CD4-positive, alpha-beta memory T cell (primary cell): Measurements from ENCODE around the gene SPDYE5. TPM values are rescaled to one million over a fixed set of nuclear protein-coding genes. Genes with fewer than 3 reads are reported as not detected.
"Not testable (repeated sequence)": the region's sequence is repeated elsewhere in the genome, so short reads cannot be mapped to it uniquely, and the experiment has no call there.

ENCODE experiments used
- CTCF ChIA-PET: fragments of 350-600 bp; sonication (Branson Sonifier 250); formaldehyde crosslinking; loops from one replicate; lab custom pipeline; 2021; ENCODE audit warnings: inconsistent platforms; ENCODE audit not compliant: partially characterized antibody; lab: Charles Lee
- POLR2A ChIA-PET: fragments of 350-600 bp; sonication (Branson Sonifier 250); formaldehyde crosslinking; loops from one replicate; lab custom pipeline; 2021; ENCODE audit not compliant: partially characterized antibody; lab: Charles Lee
- DNase-seq, 5 donors: peaks; one replicate each; pipeline versions ENCODE4 v3.0.0 to v3.0.0-alpha.2; 2020 to 2022; ENCODE audit warnings: mixed read lengths in 1 of 5
- H3K27ac ChIP-seq: one replicate; pipeline ENCODE4 v1.7.0; 2013; ENCODE audit warnings: low read depth, low read length
- H3K27me3 ChIP-seq: 2 replicates; pipeline ENCODE4 v1.7.0; 2013; ENCODE audit warnings: mild to moderate bottlenecking, low read length, moderate library complexity; ENCODE audit not compliant: insufficient read depth
- H3K36me3 ChIP-seq: 2 replicates; pipeline ENCODE4 v1.7.0; 2013; ENCODE audit warnings: mild to moderate bottlenecking, low read length, moderate library complexity; ENCODE audit not compliant: insufficient read depth
- H3K4me1 ChIP-seq: 2 replicates; pipeline ENCODE4 v1.7.0; 2013; ENCODE audit warnings: mild to moderate bottlenecking, low read length, moderate library complexity; ENCODE audit not compliant: insufficient read depth
- H3K4me3 ChIP-seq, 2 donors: one replicate each; pipeline ENCODE4 v1.7.0; 2013; ENCODE audit warnings: low read length in 2 of 2, mild to moderate bottlenecking in 1 of 2
- H3K9me3 ChIP-seq, 2 donors: one replicate each; pipeline ENCODE4 v1.7.0; 2013; ENCODE audit warnings: low read length in 2 of 2, control low read depth in 1 of 2; ENCODE audit not compliant: control insufficient read depth in 1 of 2
- H3K27ac Mint-ChIP-seq, 7 donors: one replicate each; pipeline ENCODE4 v1.8.0; 2020 to 2021; ENCODE audit warnings: mixed read lengths in 7 of 7, mild to moderate bottlenecking in 6 of 7, inconsistent platforms in 3 of 7, moderate library complexity in 3 of 7
- H3K27me3 Mint-ChIP-seq, 2 donors: one replicate each; pipeline ENCODE4 v1.8.0; 2020 to 2021; ENCODE audit warnings: mixed read lengths in 2 of 2
- H3K36me3 Mint-ChIP-seq, 2 donors: one replicate each; pipeline ENCODE4 v1.8.0; 2020 to 2021; ENCODE audit warnings: mixed read lengths in 2 of 2, inconsistent platforms in 1 of 2, mild to moderate bottlenecking in 1 of 2
- H3K4me1 Mint-ChIP-seq, 4 donors: one replicate each; pipeline ENCODE4 v1.8.0; 2020 to 2021; ENCODE audit warnings: mixed read lengths in 4 of 4, mild to moderate bottlenecking in 1 of 4
- H3K4me3 Mint-ChIP-seq, 8 donors: one replicate each; pipeline ENCODE4 v1.8.0; 2020 to 2021; ENCODE audit warnings: mixed read lengths in 8 of 8, mild to moderate bottlenecking in 7 of 8, moderate library complexity in 6 of 8, inconsistent platforms in 3 of 8
- H3K9me3 Mint-ChIP-seq, 8 donors: one replicate each; pipeline ENCODE4 v1.8.0; 2020 to 2021; ENCODE audit warnings: mixed read lengths in 8 of 8, mild to moderate bottlenecking in 5 of 8, inconsistent platforms in 3 of 8, moderate library complexity in 1 of 8
- intact Hi-C: fragments of 100-400 bp; cut with micrococcal nuclease; formaldehyde crosslinking; loops from one replicate; pipeline ENCODE4 v1.15.1; 2023
- polyA plus RNA-seq, 2 donors: library from polyadenylated mRNA; unstranded; fragments of 300-500 nt; fragmentation: Illumina TruSeq; gene quantifications; one replicate each; pipeline ENCODE4 v1.2.3, GENCODE V29; 2021
- total RNA-seq, 2 experiments: library from RNA; stranded (reverse); gene quantifications; one replicate each; pipeline ENCODE4 v1.2.3, GENCODE V29; 2021

Gene SPDYE5
- total and polyA plus RNA-seq, 4 experiments from 2014 or later, result 0.29 to 0.56 TPM; not detected in 2

DNA sequence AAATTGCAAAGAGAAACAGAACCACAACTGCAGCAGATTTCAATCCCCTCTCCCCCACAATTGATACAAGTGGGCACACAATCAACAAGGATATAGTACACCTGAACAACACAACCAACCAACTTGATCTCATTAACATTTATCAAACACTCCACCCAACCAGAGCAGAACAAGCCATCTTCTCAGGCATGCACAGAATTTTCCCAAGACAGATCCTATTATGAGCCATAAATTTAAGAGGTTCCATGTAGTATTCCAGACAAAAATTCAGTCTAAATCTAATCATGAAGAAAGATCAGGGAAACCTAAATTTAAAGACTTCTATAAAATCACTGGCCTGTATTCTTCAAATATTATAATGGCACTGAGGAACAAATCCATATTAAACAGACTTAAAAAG is 29.6 kb downstream of the SPDYE5 start:
- CTCF ChIA-PET, H3K36me3 ChIP-seq, H3K4me3 Mint-ChIP-seq: not testable (repeated sequence)

DNA sequence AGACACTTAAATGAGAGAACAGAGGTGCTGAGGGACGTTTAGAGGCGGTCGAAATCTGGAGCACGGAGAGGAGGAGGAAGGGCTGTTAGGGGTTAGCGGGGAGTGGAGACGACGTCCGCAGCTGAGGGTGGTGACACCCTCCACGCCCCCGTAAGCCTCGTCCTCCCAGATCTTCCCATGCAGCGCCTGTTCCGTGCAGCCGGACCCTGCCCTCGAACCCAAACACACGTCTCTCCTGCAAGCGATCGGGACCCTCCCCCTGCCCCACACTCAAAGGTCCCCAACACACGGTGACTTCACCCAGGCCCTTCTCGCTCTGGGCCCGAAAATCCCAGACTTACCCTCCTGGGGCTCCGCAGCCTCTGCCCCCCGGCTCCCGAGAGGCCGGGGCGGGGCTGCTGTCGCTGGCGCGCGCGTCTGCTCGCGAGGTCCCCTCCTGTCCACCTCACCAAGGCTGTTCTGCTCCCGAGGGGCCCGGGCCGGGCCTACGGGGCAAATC is 35.2 kb downstream of the SPDYE5 start:
- H3K9me3 ChIP-seq, H3K27me3 Mint-ChIP-seq, H3K9me3 Mint-ChIP-seq, POLR2A ChIA-PET, H3K36me3 ChIP-seq, H3K27me3 ChIP-seq: not testable (repeated sequence)
- peak in 2 of 5 donors; percentile 1 to 4 for DNase-seq
- H3K4me3 Mint-ChIP-seq, result peak overlapping the region; percentile 90 to 99 (median 96)
- H3K4me1 Mint-ChIP-seq, result peaks cover 20 to 44% (median 34%) of the 10 kb centered on the region in 4 donors
- Histone ChIP-seq H3K27ac (peak overlapping the region; percentile 83), H3K4me1 (peaks cover 19% of the 10 kb centered on the region), H3K4me3 (peak overlapping the region; percentile 57 to 74)
- CTCF ChIA-PET, result interaction anchor here (1.1 kb wide), 1 partner anchor 235 kb away, joined by 3 read pairs; no protein-coding TSS in a partner anchor
- peak overlapping the region; percentile 87 to 97 (median 91) for H3K27ac Mint-ChIP-seq
- intact Hi-C loops, result loop anchor here (5.0 kb wide), 1 partner anchor 40 kb away; the partner anchor contains the start of gene POM121C
- peaks cover 23 to 38% of the 10 kb centered on the region in 2 donors for H3K36me3 Mint-ChIP-seq

More for the DNA sequence above, 29.6 kb downstream of the SPDYE5 start:
- H3K27ac Mint-ChIP-seq, H3K27me3 Mint-ChIP-seq, H3K4me3 ChIP-seq, H3K27me3 ChIP-seq, DNase-seq, intact Hi-C loops, POLR2A ChIA-PET, H3K27ac ChIP-seq, H3K9me3 ChIP-seq: not testable (repeated sequence)
- peaks cover 0 to 11% (median 9%) of the 10 kb centered on the region in 8 donors for H3K9me3 Mint-ChIP-seq
- peaks cover 52 to 58% of the 10 kb centered on the region in 2 donors for H3K36me3 Mint-ChIP-seq
- peaks cover 13% of the 10 kb centered on the region for H3K4me1 ChIP-seq
- peaks cover 20 to 51% (median 31%) of the 10 kb centered on the region in 4 donors for H3K4me1 Mint-ChIP-seq

- Mint-ChIP-seq H3K27me3 (no peaks in the 10 kb centered on the region), H3K27ac (peak overlapping the region in 1 of 7 donors; percentile 4), H3K4me3 (no peak overlapping the region), H3K4me1 (peaks cover 11 to 20% (median 14%) of the 10 kb centered on the region in 4 donors), H3K36me3 (peaks cover 0 to 10% of the 10 kb centered on the region in 2 donors), H3K9me3 (no peaks in the 10 kb centered on the region)
- H3K9me3 ChIP-seq, result no peaks in the 10 kb centered on the region
- CTCF ChIA-PET, result no interaction called here
- POLR2A ChIA-PET, result no interaction called here
- H3K36me3 ChIP-seq, result no peaks in the 10 kb centered on the region
- H3K27me3 ChIP-seq, result no peaks in the 10 kb centered on the region
- H3K27ac ChIP-seq, result no peak overlapping the region
- intact Hi-C loops, result no loop called here
- DNase-seq, result no peak
- H3K4me3 ChIP-seq, result no peak overlapping the region
- H3K4me1 ChIP-seq, result peaks cover 10% of the 10 kb centered on the region
Observed at GRCh38 chr7:75531359-75531821, 39.3 kb downstream of the SPDYE5 start.

DNA sequence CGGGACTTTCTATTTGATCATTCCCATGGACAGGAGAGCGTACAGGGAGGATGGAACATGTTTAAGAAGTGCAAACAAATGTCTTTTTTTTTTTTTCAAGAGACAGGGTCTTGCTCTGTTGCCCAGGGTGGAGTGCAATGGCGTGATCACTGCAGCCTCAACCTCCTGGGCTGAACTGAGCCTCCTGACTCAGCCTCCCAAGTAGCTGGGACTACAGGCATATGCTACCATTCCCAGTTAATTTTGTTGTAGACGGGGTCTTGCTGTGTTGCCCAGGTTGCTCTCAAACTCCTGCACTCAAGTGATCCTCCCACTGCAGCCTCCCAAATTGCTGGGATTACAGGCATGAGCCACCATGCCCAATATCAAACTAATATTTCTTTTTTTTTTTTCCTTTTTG is 40.5 kb downstream of the SPDYE5 start:
- Mint-ChIP-seq H3K4me3 (no peak overlapping the region), H3K9me3 (no peaks in the 10 kb centered on the region), H3K27me3 (no peaks in the 10 kb centered on the region), H3K4me1 (peaks cover 3 to 8% (median 4%) of the 10 kb centered on the region in 4 donors), H3K27ac (no peak overlapping the region), H3K36me3 (peaks cover 5 to 7% of the 10 kb centered on the region in 2 donors)
- CTCF ChIA-PET, result no interaction called here
- Histone ChIP-seq H3K9me3 (no peaks in the 10 kb centered on the region), H3K4me1 (peaks cover 3% of the 10 kb centered on the region), H3K27ac (no peak overlapping the region), H3K4me3 (no peak overlapping the region), H3K27me3 (no peaks in the 10 kb centered on the region), H3K36me3 (no peaks in the 10 kb centered on the region)
- no peak for DNase-seq
- intact Hi-C loops, result no loop called here
- POLR2A ChIA-PET, result no interaction called here

DNA sequence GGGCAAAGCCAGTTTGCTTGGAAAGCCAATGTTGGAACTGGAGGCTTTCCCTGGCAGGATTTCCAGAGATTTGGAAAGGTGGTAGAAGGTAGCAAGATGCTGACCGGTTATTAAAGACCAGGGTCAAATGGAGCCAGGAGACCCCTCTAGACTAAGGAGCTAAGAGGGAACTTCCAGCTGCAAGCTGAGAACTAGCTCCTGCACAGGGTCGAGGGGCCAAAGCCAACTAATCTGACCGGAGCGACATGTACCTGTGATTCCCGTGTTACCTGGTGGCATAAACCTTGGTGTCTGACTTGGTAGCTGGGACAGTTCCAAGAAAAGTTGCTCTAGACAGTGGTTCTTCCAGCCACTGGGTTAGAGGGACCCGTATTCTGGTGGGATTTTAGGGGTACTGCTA is 41.8 kb downstream of the SPDYE5 start:
- Mint-ChIP-seq H3K9me3 (no peaks in the 10 kb centered on the region), H3K27ac (no peak overlapping the region), H3K4me3 (no peak overlapping the region), H3K4me1 (no peaks in the 10 kb centered on the region), H3K36me3 (peaks cover 2 to 9% of the 10 kb centered on the region in 2 donors), H3K27me3 (no peaks in the 10 kb centered on the region)
- no peak for DNase-seq
- no peak overlapping the region for H3K4me3 ChIP-seq
- intact Hi-C loops, result no loop called here
- H3K27me3 ChIP-seq, result no peaks in the 10 kb centered on the region
- no peaks in the 10 kb centered on the region for H3K36me3 ChIP-seq
- CTCF ChIA-PET, result no interaction called here
- H3K27ac ChIP-seq, result no peak overlapping the region
- POLR2A ChIA-PET, result no interaction called here
- no peaks in the 10 kb centered on the region for H3K9me3 ChIP-seq
- no peaks in the 10 kb centered on the region for H3K4me1 ChIP-seq

- Mint-ChIP-seq H3K4me1 (no peaks in the 10 kb centered on the region), H3K36me3 (peaks cover 2 to 16% of the 10 kb centered on the region in 2 donors), H3K9me3 (no peaks in the 10 kb centered on the region), H3K27me3 (no peaks in the 10 kb centered on the region), H3K4me3 (no peak overlapping the region), H3K27ac (no peak overlapping the region)
- Histone ChIP-seq H3K27ac (no peak overlapping the region), H3K4me3 (no peak overlapping the region), H3K36me3 (no peaks in the 10 kb centered on the region), H3K4me1 (no peaks in the 10 kb centered on the region), H3K9me3 (no peaks in the 10 kb centered on the region), H3K27me3 (no peaks in the 10 kb centered on the region)
- intact Hi-C loops, result no loop called here
- DNase-seq, result no peak
- ChIA-PET POLR2A (no interaction called here), CTCF (interaction anchor here (0.5 kb wide), 1 partner anchor 1656 kb away, joined by 3 read pairs; no protein-coding TSS in a partner anchor)
Observed at GRCh38 chr7:75534727-75535307, 42.7 kb downstream of the SPDYE5 start.

- H3K27ac ChIP-seq, result no peak overlapping the region
- ChIA-PET CTCF (no interaction called here), POLR2A (no interaction called here)
- H3K4me1 Mint-ChIP-seq, result no peaks in the 10 kb centered on the region
- no peak overlapping the region for H3K4me3 ChIP-seq
- no peak overlapping the region for H3K4me3 Mint-ChIP-seq
- no peaks in the 10 kb centered on the region for H3K27me3 ChIP-seq
- DNase-seq, result no peak
- H3K36me3 ChIP-seq, result no peaks in the 10 kb centered on the region
- no peak overlapping the region for H3K27ac Mint-ChIP-seq
- no peaks in the 10 kb centered on the region for H3K9me3 ChIP-seq
- peaks cover 2 to 17% of the 10 kb centered on the region in 2 donors for H3K36me3 Mint-ChIP-seq
- no peaks in the 10 kb centered on the region for H3K27me3 Mint-ChIP-seq
- no peaks in the 10 kb centered on the region for H3K4me1 ChIP-seq
- no peaks in the 10 kb centered on the region for H3K9me3 Mint-ChIP-seq
- intact Hi-C loops, result no loop called here
Observed at GRCh38 chr7:75536491-75536890, 44.4 kb downstream of the SPDYE5 start.
